ENCODE data around the gene PTRHD1.
A peak's percentile ranks its signal among the peaks of the same experiment; 100 is the strongest.

DNA sequence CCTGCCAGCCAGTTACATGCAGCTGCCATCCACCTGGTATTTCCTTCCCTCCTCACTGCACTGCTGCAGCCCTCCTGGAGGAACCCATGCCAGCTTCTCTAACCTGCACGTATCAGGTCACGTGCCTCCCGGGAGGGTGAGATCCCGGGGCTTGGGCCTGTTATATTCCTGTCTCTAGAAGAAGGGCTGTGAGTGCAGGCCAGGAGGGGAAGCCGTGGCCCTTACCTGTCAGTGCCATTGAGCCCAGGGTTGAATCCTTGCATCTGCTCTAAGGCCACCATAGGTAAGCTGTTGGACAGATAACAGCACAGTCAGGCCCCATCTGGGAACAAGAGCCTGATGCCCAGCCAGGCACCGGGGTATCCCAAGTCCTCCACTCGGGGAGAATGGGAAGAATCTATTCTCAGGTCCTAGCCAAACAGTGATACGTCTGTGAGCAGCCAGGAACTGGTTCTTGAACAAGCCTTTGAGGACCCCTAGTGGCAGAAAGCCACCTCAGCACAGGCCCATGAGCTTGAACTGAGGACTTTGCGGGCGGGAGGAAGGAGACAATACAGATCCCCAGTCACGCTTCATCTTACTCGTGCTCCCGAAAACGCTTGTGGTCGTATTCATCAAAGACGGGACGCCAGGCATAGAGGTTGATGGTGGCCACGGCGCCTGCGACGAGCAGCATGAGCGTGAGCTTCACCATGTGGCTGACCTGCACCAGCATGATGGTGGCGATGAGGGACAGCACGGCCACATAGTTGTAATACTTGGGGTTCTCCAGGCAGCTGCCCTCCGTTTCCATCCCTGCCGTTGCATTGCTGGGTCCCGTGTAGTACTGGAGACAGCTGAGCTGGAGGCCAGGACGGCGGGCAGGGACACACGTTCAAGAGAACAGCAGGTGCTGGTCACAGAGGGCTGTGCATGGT, 34.4 kb upstream of the PTRHD1 start:
- TF ChIP-seq, protein P1, sequence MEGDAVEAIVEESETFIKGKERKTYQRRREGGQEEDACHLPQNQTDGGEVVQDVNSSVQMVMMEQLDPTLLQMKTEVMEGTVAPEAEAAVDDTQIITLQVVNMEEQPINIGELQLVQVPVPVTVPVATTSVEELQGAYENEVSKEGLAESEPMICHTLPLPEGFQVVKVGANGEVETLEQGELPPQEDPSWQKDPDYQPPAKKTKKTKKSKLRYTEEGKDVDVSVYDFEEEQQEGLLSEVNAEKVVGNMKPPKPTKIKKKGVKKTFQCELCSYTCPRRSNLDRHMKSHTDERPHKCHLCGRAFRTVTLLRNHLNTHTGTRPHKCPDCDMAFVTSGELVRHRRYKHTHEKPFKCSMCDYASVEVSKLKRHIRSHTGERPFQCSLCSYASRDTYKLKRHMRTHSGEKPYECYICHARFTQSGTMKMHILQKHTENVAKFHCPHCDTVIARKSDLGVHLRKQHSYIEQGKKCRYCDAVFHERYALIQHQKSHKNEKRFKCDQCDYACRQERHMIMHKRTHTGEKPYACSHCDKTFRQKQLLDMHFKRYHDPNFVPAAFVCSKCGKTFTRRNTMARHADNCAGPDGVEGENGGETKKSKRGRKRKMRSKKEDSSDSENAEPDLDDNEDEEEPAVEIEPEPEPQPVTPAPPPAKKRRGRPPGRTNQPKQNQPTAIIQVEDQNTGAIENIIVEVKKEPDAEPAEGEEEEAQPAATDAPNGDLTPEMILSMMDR (IDR thresholded peaks at IDR 0.05; ENCODE audit: borderline replicate concordance, extremely low read depth, low read length, poor library complexity, severe bottlenecking), result peak; percentile 93
- no peak for TF ChIP-seq EZH2 (IDR thresholded peaks at IDR 0.05; ENCODE audit: borderline replicate concordance, low read depth, low read length, severe bottlenecking)

Measured in DND-41 (cell line).